Limb (tissue), 2 donors: ENCODE measurements around the gene CEP350.
"Not testable (repeated sequence)": the region's sequence is repeated elsewhere in the genome, so short reads cannot be mapped to it uniquely, and the experiment has no call there.

Source experiments
- DNase-seq, 2 donors: peaks; one replicate each; pipeline ENCODE4 v3.0.0-alpha.2; 2016; ENCODE audit errors: extremely low spot score in 2 of 2

Gene CEP350

GRCh38 chr1:179939941-179940340 is 14.7 kb upstream of the CEP350 start:
- DNase-seq, result no peak

- DNase-seq, result no peak
Observed at GRCh38 chr1:179941454-179941853, 13.2 kb upstream of the CEP350 start.

- no peak for DNase-seq
Observed at GRCh38 chr1:179950651-179951050, 4.0 kb upstream of the CEP350 start.

GRCh38 chr1:179951383-179952144 is 3.0 kb upstream of the CEP350 start:
- DNase-seq, result no peak

- DNase-seq, result no peak
Observed at GRCh38 chr1:179952186-179952585, 2.4 kb upstream of the CEP350 start.

GRCh38 chr1:179953974-179954492 is 577 bp upstream of the CEP350 start:
- no peak for DNase-seq

GRCh38 chr1:179955287-179955680 is 674 bp downstream of the CEP350 start:
- DNase-seq, result no peak

- no peak for DNase-seq
Observed at GRCh38 chr1:179955731-179956130, 1.1 kb downstream of the CEP350 start.

- DNase-seq, result no peak
Observed at GRCh38 chr1:179958359-179958758, 3.7 kb downstream of the CEP350 start.

- not testable (repeated sequence) for DNase-seq
Observed at GRCh38 chr1:179962168-179962567, 7.6 kb downstream of the CEP350 start.

- no peak for DNase-seq
Observed at GRCh38 chr1:179966551-179966950, 11.9 kb downstream of the CEP350 start.

- DNase-seq, result no peak
Observed at GRCh38 chr1:179968284-179968993, 13.8 kb downstream of the CEP350 start.

- no peak for DNase-seq
Observed at GRCh38 chr1:179968994-179969919, 14.6 kb downstream of the CEP350 start.

- DNase-seq, result no peak
Observed at GRCh38 chr1:179969962-179970361, 15.4 kb downstream of the CEP350 start.

GRCh38 chr1:179971563-179972496 is 17.2 kb downstream of the CEP350 start:
- no peak for DNase-seq

GRCh38 chr1:179973198-179974110 is 18.8 kb downstream of the CEP350 start:
- no peak for DNase-seq

GRCh38 chr1:179976970-179977651 is 22.5 kb downstream of the CEP350 start:
- no peak for DNase-seq

GRCh38 chr1:179978199-179979079 is 23.8 kb downstream of the CEP350 start:
- no peak for DNase-seq
